Endothelial cell (in vitro differentiated cells): Measurements from ENCODE around the gene XRCC5. TPM values are rescaled to one million over a fixed set of nuclear protein-coding genes. Genes with fewer than 3 reads are reported as not detected.

ENCODE experiments used
- DNase-seq: peaks from one replicate; pipeline ENCODE4 v3.0.0; 2021; ENCODE audit warnings: low spot score
- H3K27ac Mint-ChIP-seq: one replicate; pipeline ENCODE4 v1.8.0; 2021; ENCODE audit warnings: mixed read lengths, inconsistent platforms; ENCODE audit not compliant: unreplicated experiment
- H3K27me3 Mint-ChIP-seq: one replicate; pipeline ENCODE4 v1.8.0; 2021; ENCODE audit warnings: mild to moderate bottlenecking, moderate library complexity, mixed read lengths, inconsistent platforms; ENCODE audit not compliant: unreplicated experiment
- H3K36me3 Mint-ChIP-seq: one replicate; pipeline ENCODE4 v1.8.0; 2021; ENCODE audit warnings: mild to moderate bottlenecking, low read depth, mixed read lengths, inconsistent platforms; ENCODE audit not compliant: unreplicated experiment
- H3K4me1 Mint-ChIP-seq: one replicate; pipeline ENCODE4 v1.8.0; 2021; ENCODE audit warnings: mild to moderate bottlenecking, mixed read lengths, inconsistent platforms; ENCODE audit not compliant: unreplicated experiment
- H3K4me3 Mint-ChIP-seq: one replicate; pipeline ENCODE4 v1.8.0; 2021; ENCODE audit warnings: mild to moderate bottlenecking, mixed read lengths, inconsistent platforms; ENCODE audit not compliant: unreplicated experiment
- H3K9me3 Mint-ChIP-seq: one replicate; pipeline ENCODE4 v1.8.0; 2021; ENCODE audit warnings: mixed read lengths, inconsistent platforms; ENCODE audit not compliant: unreplicated experiment
- CTCF ChIP-seq: fragments of 200-600 bp; sonication (generic); IDR thresholded peaks from one replicate; pipeline ENCODE4 v1.5.0; 2021; ENCODE audit warnings: antibody characterized with exemption; ENCODE audit not compliant: unreplicated experiment
- long read RNA-seq: library from polyadenylated mRNA; unstranded; transcript quantifications from one replicate; pipeline ENCODE4 v2.0.0, GENCODE V29; 2020; ENCODE audit not compliant: unreplicated experiment
- total RNA-seq: library from RNA; stranded (reverse); fragmentation: NEBNext Ultra II Directional; extraction: Animal tissue kit (Norgen Biotek cat#: 25700); gene quantifications from one replicate; pipeline ENCODE4 v1.2.1, GENCODE V29; 2021; ENCODE audit not compliant: unreplicated experiment

Gene XRCC5
- total RNA-seq = 365 TPM
- long read RNA-seq, transcript XRCC5-201 (21 exons, 3,428 nt) = major isoform, 162 of 230 reads
- long read RNA-seq, partial matches to known transcripts = 59 of 230 reads
- long read RNA-seq, other reads (novel, unspliced or antisense) = 9 of 230 reads

- Mint-ChIP-seq H3K4me3 (peak within 1 kb of the TSS; percentile 100), H3K27ac (peak within 1 kb of the TSS; percentile 100), H3K4me1 (peaks cover 34% of the 10 kb centered on the region), H3K27me3 (peaks cover 7% of the 10 kb centered on the region), H3K9me3 (no peaks in the 10 kb centered on the region), H3K36me3 (peaks cover 43% of the 10 kb centered on the region)
- no peak for TF ChIP-seq CTCF
- peak; percentile 96 for DNase-seq
Observed at GRCh38 chr2:216108967-216109921, at the start of gene XRCC5. TSS of gene XRCC5 (plus strand) at chr2:216109348. CDS start at chr2:216109437, 89 bp downstream.

- Mint-ChIP-seq H3K27me3 (no peaks in the 10 kb centered on the region), H3K9me3 (no peaks in the 10 kb centered on the region), H3K4me1 (no peaks in the 10 kb centered on the region), H3K27ac (no peak overlapping the region), H3K36me3 (no peaks in the 10 kb centered on the region), H3K4me3 (no peak overlapping the region)
- no peak for TF ChIP-seq CTCF
- DNase-seq = no peak
Observed at GRCh38 chr2:216064014-216064630, 45.0 kb upstream of the XRCC5 start.

DNA sequence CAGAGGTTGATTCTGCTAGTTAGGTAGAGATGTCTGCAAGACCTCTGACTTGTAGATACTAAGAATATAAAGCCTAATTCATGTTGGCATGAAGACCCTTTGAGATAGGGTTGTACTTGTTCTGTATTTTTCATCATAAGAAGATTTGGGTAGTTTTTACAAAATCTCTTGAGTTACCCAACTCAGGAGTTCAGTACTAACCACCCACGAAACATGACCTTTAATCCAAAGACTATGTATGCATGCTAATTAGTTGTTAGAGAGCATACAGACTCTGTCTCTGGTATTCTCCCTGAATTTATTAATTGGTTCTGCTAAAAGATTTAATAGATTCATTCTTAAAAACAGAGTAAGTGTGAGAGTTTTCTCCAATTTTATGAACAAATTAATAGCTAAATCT is 44.5 kb upstream of the XRCC5 start:
- Mint-ChIP-seq H3K27me3 (no peaks in the 10 kb centered on the region), H3K9me3 (no peaks in the 10 kb centered on the region), H3K36me3 (no peaks in the 10 kb centered on the region), H3K27ac (no peak overlapping the region), H3K4me1 (no peaks in the 10 kb centered on the region), H3K4me3 (no peak overlapping the region)
- DNase-seq = no peak
- TF ChIP-seq CTCF = no peak

GRCh38 chr2:216066230-216066629 is 42.9 kb upstream of the XRCC5 start:
- no peak for DNase-seq
- H3K9me3 Mint-ChIP-seq = no peaks in the 10 kb centered on the region

More at GRCh38 chr2:216066230-216066629, 42.9 kb upstream of the XRCC5 start:
- no peak for TF ChIP-seq CTCF
- Mint-ChIP-seq H3K4me1 (no peaks in the 10 kb centered on the region), H3K36me3 (no peaks in the 10 kb centered on the region), H3K27me3 (no peaks in the 10 kb centered on the region), H3K27ac (no peak overlapping the region), H3K4me3 (no peak overlapping the region)
